Measurements from ENCODE around the gene CLPTM1L.
"Not testable (repeated sequence)": the region's sequence is repeated elsewhere in the genome, so short reads cannot be mapped to it uniquely, and the experiment has no call there.

The CLPTM1L gene

GRCh38 chr5:1338506-1339070 is 6.3 kb downstream of the CLPTM1L start:
- DNase-seq, result no peak

DNA sequence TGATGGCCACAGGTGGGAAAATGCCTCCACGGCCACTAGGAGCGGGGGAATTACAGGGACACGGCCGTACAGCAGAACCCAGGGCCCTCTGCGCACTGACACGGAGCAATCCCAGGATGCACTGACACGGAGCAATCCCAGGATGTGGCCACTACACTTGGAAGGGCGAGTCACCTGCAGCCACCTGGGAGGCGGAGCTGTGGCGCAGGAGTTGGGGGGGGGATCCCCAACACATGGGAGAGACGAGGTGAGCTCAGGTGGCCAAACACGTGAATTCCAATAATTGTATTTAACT is 6.8 kb downstream of the CLPTM1L start:
- no peak for DNase-seq

GRCh38 chr5:1337489-1338195 is 7.3 kb downstream of the CLPTM1L start:
- no peak for DNase-seq

- no peak for DNase-seq
These were observed 8.0 kb downstream of the CLPTM1L start for GRCh38 chr5:1336749-1337488.

DNA sequence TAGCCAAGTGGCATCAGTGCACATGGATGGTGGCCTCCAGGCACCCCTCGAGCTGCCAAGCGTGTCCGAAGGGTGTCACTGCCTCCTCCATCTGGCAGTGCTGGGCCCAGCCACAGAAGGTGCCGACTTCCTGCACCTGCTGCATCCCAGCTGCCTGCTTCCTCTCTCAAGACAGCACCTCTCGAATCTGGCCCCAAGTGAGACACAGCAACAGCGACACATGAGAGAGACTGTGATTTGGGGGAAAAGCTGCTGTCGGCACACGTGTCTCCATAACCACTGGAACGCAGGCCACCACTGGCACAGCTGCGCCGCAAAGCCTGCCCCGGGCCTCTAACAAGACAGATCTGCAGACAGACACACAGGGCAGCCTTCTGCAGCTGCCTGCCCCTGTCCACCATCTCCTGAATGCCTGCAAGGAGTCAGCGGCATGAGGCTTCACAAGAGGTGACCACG is 8.8 kb downstream of the CLPTM1L start:
- no peak for DNase-seq

- no peak for DNase-seq
These were observed 9.3 kb downstream of the CLPTM1L start for GRCh38 chr5:1335540-1336095.

DNA sequence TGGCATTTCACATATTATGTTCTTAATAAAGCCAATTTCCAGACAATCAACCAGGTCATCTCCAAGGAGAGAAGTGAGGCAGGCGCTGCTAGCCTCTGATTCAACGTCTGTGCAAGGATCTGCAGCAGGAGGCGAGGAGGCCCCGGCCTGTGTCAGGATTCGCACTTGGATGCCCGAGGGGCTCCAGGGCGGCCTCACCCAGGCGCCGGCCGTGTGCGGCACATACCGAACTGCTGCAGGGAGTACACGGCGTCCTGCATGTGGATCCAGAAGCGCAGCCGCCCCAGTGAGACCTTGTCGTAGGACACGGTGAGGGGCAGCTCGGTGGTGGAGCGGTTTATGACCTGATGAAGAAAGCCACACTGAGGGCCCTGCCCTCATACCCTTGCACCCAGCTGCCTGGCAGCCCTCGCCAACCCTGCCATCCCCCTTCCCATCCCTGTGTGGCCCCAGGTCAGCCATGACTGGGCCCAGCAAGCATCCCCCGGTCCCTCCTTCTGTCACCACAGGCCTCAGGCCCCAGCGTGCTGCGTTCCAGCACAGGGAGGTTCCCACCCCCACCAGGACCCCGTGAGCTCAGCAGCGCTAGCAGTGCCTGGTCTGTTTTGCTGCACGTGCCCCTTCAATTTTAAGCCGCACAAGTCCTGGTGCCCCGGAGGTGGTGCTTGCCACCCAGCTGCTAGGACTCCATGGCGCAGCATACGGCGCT is 9.9 kb downstream of the CLPTM1L start:
- no peak for DNase-seq

DNA sequence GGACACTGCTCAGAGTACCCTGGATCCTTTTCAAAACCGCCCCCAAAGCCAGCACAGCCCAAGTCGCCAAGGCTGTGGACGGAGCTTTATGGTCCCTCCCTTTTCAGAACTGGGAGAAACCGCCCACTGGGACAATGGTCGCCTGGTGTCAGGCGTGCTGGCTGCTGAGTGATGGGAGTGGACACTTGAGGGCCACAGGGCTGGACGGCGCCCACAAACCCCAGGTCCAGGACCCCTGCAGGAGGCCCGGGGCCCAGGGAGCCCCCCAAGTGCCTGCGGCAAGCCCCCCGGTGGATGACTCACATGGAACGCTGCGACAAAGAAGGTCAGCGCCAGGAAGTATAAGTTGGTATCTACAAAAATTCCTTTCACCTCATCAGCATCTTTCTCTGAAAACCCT is 10.9 kb downstream of the CLPTM1L start:
- DNase-seq, result no peak

- DNase-seq, result not testable (repeated sequence)
These were observed 11.6 kb downstream of the CLPTM1L start for GRCh38 chr5:1333286-1333685.

DNA sequence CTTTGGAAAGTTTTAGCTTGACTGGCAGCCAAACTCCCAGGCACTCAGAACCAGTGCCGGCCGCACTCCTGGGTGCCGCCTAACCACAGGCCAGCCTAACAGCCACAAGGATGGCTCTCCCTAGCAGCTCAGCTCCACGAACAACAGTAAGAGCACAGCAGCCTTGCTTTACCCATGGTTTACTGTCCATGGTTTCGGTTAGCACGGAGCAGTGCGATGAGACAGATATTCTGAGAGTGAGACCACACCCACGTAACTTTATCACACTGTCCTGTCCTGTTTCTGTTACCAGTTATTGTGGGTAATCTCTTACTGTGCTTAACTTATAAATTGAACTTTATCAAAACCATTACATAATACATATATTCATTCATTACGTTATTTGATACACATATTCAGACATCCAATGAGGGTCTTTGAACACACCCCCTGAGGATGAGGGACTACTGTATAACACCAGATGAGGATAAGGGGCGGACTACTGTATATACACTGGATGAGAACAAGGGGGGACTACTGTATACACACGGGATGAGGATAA is 12.4 kb downstream of the CLPTM1L start:
- no peak for DNase-seq

DNA sequence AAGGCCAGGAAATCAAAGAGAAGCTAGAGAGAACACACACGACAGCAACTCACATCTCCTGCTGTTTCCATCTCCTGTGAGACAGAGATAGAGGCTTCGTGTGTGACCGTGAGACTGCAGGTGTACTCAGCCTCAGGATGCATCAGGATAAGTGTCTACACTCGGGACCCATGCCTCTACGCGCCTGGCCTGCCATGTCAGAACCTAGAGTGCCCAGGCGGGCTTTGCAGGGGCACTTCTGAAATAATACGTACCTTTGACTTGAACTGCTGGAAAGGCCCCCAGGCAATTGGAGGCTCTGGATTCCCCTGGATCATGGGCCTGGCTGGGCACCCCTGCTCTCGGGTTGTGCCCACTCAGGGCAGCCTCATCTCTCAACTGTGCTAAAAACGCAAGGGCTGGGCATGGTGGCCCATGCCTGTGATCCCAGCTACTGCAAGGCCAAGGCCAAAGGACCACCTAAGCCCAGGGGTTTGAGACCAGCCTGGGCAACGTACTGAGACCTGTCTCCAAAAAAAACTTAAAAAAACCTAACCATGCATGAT is 13.0 kb downstream of the CLPTM1L start:
- no peak for DNase-seq

DNA sequence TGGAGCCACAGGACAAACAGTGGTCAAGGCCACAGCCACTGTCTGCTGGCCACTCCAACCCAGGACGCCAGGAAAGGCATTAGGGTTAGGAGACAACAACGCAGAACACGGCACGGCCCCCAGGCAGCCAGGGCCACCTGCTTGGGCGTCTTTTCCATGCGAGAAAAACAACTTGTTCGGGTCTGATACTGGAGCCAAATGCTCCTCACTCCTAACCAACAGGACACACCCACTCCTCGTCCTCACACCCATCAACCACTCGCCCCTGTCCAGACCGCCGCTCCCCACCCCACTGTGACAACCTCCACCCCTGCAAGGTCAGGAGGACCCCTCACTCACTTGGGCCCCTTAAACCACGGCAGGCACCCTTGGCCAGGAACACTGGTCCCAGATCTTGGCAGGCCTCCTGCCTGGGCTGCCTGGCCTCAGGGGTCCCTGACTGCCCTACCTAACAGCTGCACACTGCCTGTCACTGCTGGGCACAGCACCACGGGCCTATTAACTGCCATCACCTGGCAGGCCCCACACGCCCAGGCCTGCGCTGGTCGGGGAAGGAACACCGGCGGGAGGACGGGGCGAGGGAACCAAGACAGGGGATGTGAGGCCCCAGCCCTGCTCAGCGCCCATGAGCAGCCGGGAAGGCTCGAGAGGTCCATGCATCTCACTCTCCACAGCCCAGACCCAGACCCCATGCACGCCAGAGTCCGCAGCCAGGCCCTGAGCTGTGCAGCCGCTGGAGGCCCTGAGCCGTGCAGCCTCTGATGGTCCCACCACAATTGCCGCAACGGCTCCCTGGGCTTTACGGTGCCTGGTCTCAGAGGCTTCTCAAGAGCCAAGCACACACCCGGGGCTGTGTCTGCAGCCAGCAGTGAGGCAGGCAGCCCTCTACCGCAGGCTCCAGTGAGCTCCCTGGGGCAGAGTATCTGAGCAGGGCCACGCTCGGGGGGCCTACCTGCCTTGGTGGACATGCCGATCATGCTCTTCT is 13.8 kb downstream of the CLPTM1L start:
- no peak for DNase-seq

- DNase-seq, result no peak
These were observed 14.6 kb downstream of the CLPTM1L start for GRCh38 chr5:1330146-1330846.

GRCh38 chr5:1329111-1329579 is 15.8 kb downstream of the CLPTM1L start:
- DNase-seq, result no peak

DNA sequence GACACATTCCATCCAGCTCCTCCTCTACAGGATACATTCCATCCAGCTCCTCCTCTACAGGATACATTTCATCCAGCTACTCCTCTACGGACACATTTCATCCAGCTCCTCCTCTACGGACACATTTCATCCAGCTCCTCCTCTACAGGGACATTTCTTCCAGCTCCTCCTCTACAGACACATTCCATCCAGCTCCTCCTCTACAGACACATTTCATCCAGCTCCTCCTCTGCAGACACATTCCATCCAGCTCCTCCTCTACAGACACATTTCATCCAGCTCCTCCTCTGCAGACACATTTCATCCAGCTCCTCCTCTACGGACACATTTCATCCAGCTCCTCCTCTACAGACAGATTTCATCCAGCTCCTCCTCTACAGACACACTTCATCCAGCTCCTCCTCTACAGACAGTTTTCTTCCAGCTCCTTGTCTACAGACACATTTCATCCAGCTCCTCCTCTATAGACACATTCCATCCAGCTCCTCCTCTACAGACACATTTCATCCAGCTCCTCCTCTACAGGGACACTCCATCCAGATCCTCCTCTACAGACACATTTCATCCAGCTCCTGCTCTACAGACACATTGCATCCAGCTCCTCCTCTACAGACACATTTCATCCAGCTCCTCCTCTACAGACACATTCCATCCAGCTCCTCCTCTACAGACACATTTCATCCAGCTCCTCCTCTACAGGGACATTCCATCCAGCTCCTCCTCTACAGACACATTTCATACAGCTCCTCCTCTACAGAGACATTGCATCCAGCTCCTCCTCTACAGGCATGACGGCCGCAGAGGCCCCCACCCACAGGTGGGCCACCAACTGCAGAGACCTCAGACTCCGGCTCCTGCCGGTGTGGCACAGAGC is 16.4 kb downstream of the CLPTM1L start:
- DNase-seq, result not testable (repeated sequence)

GRCh38 chr5:1326901-1327756 is 17.8 kb downstream of the CLPTM1L start:
- DNase-seq, result not testable (repeated sequence)

GRCh38 chr5:1326532-1326875 is 18.4 kb downstream of the CLPTM1L start:
- DNase-seq, result not testable (repeated sequence)

DNA sequence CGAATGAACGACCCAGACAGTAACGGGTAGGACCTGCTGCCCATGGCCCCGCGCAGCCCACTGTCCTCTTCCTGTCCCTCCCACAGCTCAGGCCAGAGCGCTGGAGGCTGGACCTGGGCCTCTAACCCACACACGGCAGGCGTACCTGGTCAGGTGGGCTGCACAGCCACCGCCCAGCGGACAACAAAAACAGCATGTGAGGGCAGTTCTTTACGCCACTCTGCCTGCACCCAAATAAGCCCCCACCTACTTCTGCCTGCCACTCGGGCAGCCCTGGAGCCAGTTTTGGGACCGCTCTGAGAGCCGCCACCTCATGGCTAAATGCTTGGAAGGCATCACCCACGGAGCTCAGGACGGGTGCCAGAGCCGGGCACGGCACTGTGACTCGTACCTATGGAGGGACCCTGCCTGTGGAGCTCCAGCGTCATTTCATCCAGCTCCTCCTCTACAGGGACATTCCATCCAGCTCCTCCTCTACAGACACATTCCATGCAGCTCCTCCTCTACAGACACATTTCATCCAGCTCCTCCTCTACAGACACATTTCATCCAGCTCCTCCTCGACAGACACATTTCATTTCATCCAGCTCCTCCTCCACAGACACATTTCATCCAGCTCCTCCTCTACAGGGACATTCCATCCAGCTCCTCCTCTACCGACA is 18.9 kb downstream of the CLPTM1L start:
- DNase-seq, result no peak

Data from DMS79 treated with DMSO at 0.1 percent for 48 hours (cell line).